Transverse colon (tissue), 4 donors: Measurements from ENCODE around the gene APCDD1L. TPM values are rescaled to one million over a fixed set of nuclear protein-coding genes. Genes with fewer than 3 reads are reported as not detected.

Experiments used
- DNase-seq: peaks from one replicate; pipeline ENCODE4 v3.0.0-alpha.2; 2019
- H3K27ac ChIP-seq, 4 donors: fragments of 200-600 bp; sonication (generic); 2 replicates each; pipeline ENCODE4 v1.5.1; 2016 to 2018; ENCODE audit warnings: inconsistent platforms in 4 of 4
- H3K27me3 ChIP-seq: fragments of 200-600 bp; sonication (generic); 2 replicates; pipeline ENCODE4 v1.5.1; 2017; ENCODE audit warnings: inconsistent platforms
- H3K36me3 ChIP-seq, 4 donors: fragments of 200-600 bp; sonication (generic); 2 replicates each; pipeline ENCODE4 v1.5.1; 2017 to 2019; ENCODE audit warnings: inconsistent platforms in 4 of 4
- H3K4me1 ChIP-seq, 4 donors: fragments of 200-600 bp; sonication (generic); 2 replicates each; pipeline ENCODE4 v1.5.1; 2017 to 2020; ENCODE audit warnings: inconsistent platforms in 4 of 4
- H3K4me3 ChIP-seq, 4 donors: fragments of 200-600 bp; sonication (generic); 1 replicate in 1 of 4; 2 replicates in 3 of 4; pipeline versions ENCODE4 v1.5.1 to v1.6.1; 2017 to 2019; ENCODE audit warnings: inconsistent platforms in 4 of 4
- H3K9me3 ChIP-seq, 2 donors: fragments of 200-600 bp; sonication (generic); 2 replicates each; pipeline ENCODE4 v1.5.1; 2017 to 2019; ENCODE audit warnings: inconsistent platforms in 2 of 2
- EP300 ChIP-seq: sonication (generic); formaldehyde crosslinking; IDR thresholded peaks from one replicate; pipeline ENCODE4 v1.6.1; 2017; ENCODE audit warnings: antibody characterized with exemption, low read depth
- POLR2A ChIP-seq: fragments of 450-650 bp; IDR thresholded peaks from one replicate; pipeline ENCODE4 v1.6.1; 2016; ENCODE audit warnings: antibody characterized with exemption, mild to moderate bottlenecking, moderate library complexity
- POLR2AphosphoS5 ChIP-seq, 3 donors: sonication (generic); formaldehyde crosslinking; IDR thresholded peaks; one replicate each; pipeline ENCODE4 v1.6.1; 2016; ENCODE audit warnings: antibody characterized with exemption in 3 of 3
- WGBS, 2 donors: methylation state at CpG; one replicate each; pipeline ENCODE4 v1.1.5; 2018; ENCODE audit warnings: low coverage in 1 of 2; 5-methylcytosine and 5-hydroxymethylcytosine counted together
- in situ Hi-C, 4 donors: fragments of 200-750 bp; cut with MboI; loops; one replicate each; pipeline versions ENCODE4 v1.15.0 to v1.15.1; 2017; ENCODE audit warnings: low sequenced_read_pairs in 3 of 4, low pct_ligation_motif_present in 1 of 4, low pct_unique_long_range_greater_than_20kb in 1 of 4
- intact Hi-C: fragments of 100-400 bp; cut with DNase I; formaldehyde crosslinking; loops from one replicate; pipeline ENCODE4 v1.15.1; 2023; ENCODE audit warnings: low total_unique reads
- total RNA-seq, 4 donors: library from RNA; depleted of rRNA; stranded (reverse); fragments of >200 nt; gene quantifications; one replicate each; pipeline ENCODE4 v1.1.0, GENCODE V29; 2016
- TF ChIP-seq, protein P1 (sequence below), 5 experiments: fragments of 200-600 bp in 3 of 5; fragments of 450-650 bp in 2 of 5; sonication (generic) in 3 of 5; IDR thresholded peaks; 1 replicate in 2 of 5; 2 replicates in 3 of 5; pipeline ENCODE4 v1.5.1; 2016 to 2017; ENCODE audit warnings: antibody characterized with exemption in 5 of 5, inconsistent platforms in 3 of 5, mild to moderate bottlenecking in 2 of 5, moderate library complexity in 1 of 5

APCDD1L gene
- total RNA-seq = under 1 TPM in 1 of 4 donors, not detected in 3; 0.16 TPM

DNA sequence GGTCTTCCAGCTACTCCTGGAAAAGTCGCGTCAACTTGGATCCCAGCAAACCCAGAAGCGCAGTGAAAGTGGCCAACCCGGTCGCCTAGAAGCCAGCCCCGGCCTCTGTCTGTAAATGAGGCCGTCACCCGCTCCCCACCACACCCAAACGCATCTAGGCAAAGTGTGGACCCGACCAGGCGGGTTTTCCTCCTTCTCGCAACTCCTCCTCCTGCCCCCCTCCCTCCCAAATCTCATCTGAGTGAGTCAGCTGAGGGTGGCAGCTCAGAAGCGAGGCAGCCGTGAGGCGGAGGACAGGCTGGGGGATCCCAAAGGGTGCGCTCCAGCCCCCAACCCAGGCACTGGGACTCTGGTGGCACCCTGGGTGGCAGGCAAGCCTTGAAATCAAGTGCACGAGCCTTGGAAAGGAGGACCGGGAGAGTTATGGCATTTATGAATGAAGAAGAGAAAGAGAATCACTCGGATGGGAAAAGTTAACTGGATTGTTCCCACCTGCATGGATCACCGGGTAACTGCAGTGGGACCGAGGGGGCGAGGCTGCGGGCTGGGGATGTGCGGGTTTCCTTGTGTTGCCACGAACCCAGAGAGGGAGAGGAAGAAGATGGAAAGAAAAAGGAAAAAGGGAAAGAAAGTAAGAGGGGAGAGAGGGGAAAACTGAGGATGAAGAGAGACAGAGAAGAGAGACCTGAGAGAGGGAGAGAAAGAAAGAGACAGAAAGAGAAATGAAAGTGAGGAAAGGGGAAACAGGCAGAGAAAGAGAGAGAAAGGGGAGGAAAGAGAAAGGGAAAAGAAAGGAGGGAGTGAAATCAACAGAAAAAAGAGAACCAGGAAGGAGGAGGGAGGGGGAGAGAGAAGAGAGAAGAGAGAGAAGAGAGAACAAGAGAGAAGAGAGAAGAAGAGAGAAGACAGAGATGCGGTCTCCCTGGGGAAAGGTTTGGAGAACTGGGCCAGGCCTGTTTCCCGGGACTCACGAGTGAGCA lies at the start of gene APCDD1L:
TSS of gene APCDD1L (minus strand) at position 167 of the 980 bp plus-strand sequence. CDS start 692 bp downstream, outside the sequence.
- H3K27ac ChIP-seq = no peak within 1 kb of the TSS
- intact Hi-C loops = no loop called here
- in situ Hi-C loops = no loop called here
- WGBS, 2 donors = 37 to 62% methylated on average over 5 to 23 of the region's 28 CpGs
- DNase-seq = no peak
- TF ChIP-seq POLR2A (no peak), EP300 (no peak), POLR2AphosphoS5 (IDR thresholded peaks at IDR 0.05) (no peak)
- TF ChIP-seq, protein P1, sequence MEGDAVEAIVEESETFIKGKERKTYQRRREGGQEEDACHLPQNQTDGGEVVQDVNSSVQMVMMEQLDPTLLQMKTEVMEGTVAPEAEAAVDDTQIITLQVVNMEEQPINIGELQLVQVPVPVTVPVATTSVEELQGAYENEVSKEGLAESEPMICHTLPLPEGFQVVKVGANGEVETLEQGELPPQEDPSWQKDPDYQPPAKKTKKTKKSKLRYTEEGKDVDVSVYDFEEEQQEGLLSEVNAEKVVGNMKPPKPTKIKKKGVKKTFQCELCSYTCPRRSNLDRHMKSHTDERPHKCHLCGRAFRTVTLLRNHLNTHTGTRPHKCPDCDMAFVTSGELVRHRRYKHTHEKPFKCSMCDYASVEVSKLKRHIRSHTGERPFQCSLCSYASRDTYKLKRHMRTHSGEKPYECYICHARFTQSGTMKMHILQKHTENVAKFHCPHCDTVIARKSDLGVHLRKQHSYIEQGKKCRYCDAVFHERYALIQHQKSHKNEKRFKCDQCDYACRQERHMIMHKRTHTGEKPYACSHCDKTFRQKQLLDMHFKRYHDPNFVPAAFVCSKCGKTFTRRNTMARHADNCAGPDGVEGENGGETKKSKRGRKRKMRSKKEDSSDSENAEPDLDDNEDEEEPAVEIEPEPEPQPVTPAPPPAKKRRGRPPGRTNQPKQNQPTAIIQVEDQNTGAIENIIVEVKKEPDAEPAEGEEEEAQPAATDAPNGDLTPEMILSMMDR (IDR thresholded peaks at IDR 0.05) = no peak
- H3K4me1 ChIP-seq = no peaks in the 10 kb centered on the region
- no peaks in the 10 kb centered on the region for H3K9me3 ChIP-seq
- no peaks in the 10 kb centered on the region for H3K36me3 ChIP-seq
- H3K4me3 ChIP-seq = peak within 1 kb of the TSS in 3 of 4 donors; percentile 0 to 36 (median 24)
- peaks cover 42% of the 10 kb centered on the region for H3K27me3 ChIP-seq

DNA sequence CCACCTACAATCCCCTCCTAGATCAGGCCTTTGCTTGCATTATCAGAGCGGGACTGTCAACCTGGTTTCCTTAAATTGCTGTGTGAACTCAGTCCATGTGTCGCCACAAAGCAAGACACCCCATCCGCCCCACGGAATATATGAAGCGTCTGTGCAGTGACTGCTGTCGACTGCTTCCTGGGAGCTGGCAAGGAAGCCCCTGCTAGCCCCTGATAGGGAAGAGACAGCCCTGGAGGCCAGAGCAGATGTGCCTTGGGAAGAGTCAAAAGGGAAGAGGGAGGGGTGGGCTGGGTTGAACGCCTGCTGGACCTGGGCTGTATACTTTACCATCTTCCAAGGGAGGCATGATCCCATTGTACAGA lies 44.1 kb upstream of the APCDD1L start:
- TF ChIP-seq POLR2A (no peak), POLR2AphosphoS5 (IDR thresholded peaks at IDR 0.05) (no peak), EP300 (no peak)
- TF ChIP-seq, protein P1 (IDR thresholded peaks at IDR 0.05) = no peak
- in situ Hi-C loops = no loop called here
- intact Hi-C loops = no loop called here
- Histone ChIP-seq H3K27me3 (no peaks in the 10 kb centered on the region), H3K4me3 (no peak overlapping the region), H3K9me3 (no peaks in the 10 kb centered on the region), H3K27ac (no peak overlapping the region), H3K4me1 (no peaks in the 10 kb centered on the region), H3K36me3 (no peaks in the 10 kb centered on the region)
- WGBS, 2 donors = 94% methylated on average over 7 of the region's 7 CpGs; no CpG with 5 or more reads in 1 of the 2 donors
- no peak for DNase-seq

DNA sequence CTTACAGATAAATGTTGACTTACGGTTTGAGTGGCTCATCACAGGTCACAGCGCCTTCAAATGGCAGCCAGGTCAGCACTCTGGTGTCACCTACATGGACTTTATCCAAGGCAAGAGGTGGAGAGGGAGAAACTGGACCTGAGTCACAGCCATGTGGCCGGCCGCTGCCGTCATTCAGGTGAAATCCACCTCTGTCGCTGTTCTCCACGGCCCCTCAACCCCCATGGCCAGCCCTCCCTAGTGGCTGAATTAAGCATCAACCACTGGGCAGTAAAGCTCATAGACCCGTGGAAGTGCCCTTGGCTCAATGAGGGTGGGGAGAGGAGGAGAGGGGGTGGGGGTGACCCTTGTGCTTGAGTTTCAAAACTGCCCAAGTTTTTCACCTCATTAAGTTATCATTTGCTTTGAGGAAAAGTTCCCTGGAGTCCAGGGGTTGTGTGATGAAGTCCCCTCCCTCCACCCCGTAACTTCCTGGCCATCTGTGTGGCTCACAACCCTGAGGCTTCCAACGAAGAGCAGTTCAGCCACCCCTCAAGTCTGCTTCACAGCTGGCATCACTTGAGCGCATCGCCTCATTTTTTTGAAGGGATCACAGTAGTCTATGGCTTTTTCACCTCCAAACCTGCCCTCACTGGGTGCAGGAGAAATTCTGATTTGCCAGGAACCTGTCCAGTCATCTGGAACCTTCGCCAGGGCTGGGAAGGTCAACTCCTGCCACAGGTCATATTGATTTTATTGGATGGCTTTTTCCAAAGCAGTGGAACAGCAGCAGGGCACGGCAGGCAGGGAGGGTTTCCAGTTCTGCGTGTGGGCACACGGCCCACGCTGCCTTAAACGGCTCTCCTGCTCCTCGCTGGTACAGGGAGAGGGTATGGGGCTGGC lies 43.5 kb upstream of the APCDD1L start:
- no peak for TF ChIP-seq EP300
- no peak for TF ChIP-seq POLR2AphosphoS5 (IDR thresholded peaks at IDR 0.05)
- TF ChIP-seq, protein P1 (IDR thresholded peaks at IDR 0.05) = no peak
- no peak for TF ChIP-seq POLR2A
- no peak overlapping the region for H3K4me3 ChIP-seq
- H3K4me1 ChIP-seq = no peaks in the 10 kb centered on the region
- DNase-seq = no peak
- H3K9me3 ChIP-seq = no peaks in the 10 kb centered on the region
- no peaks in the 10 kb centered on the region for H3K27me3 ChIP-seq
- 81 to 85% methylated on average over 4 to 19 of the region's 19 CpGs for WGBS, 2 donors
- intact Hi-C loops = loop anchor here (1.0 kb wide), 1 partner anchor 31 kb away; no protein-coding TSS in a partner anchor
- in situ Hi-C loops = no loop called here
- no peaks in the 10 kb centered on the region for H3K36me3 ChIP-seq
- no peak overlapping the region for H3K27ac ChIP-seq
